CD4-positive, alpha-beta T cell treated with Interleukin-6 at 100 ng/mL for 8 hours (primary cell): ENCODE measurements around the gene CGB3.

Experiments
- DNase-seq: peaks from one replicate; pipeline ENCODE4 v3.0.0-alpha.2; 2020; ENCODE audit warnings: mixed read lengths, low spot score

Gene CGB3

GRCh38 chr19:48988286-48988685 is 35.8 kb downstream of the CGB3 start:
- no peak for DNase-seq

GRCh38 chr19:48987323-48987722 is 36.8 kb downstream of the CGB3 start:
- no peak for DNase-seq

GRCh38 chr19:48986211-48986610 is 37.9 kb downstream of the CGB3 start:
- no peak for DNase-seq

- no peak for DNase-seq
Observed at GRCh38 chr19:48985711-48986110, 38.4 kb downstream of the CGB3 start.

GRCh38 chr19:48982280-48982679 is 41.9 kb downstream of the CGB3 start:
- DNase-seq, result no peak

GRCh38 chr19:48977061-48977460 is 47.1 kb downstream of the CGB3 start:
- DNase-seq, result no peak

GRCh38 chr19:48975947-48976847 is 47.9 kb downstream of the CGB3 start:
- DNase-seq, result no peak
